ENCODE results near the gene TUBB1.
"Not testable (repeated sequence)": the region's sequence is repeated elsewhere in the genome, so short reads cannot be mapped to it uniquely, and the experiment has no call there.

DNA sequence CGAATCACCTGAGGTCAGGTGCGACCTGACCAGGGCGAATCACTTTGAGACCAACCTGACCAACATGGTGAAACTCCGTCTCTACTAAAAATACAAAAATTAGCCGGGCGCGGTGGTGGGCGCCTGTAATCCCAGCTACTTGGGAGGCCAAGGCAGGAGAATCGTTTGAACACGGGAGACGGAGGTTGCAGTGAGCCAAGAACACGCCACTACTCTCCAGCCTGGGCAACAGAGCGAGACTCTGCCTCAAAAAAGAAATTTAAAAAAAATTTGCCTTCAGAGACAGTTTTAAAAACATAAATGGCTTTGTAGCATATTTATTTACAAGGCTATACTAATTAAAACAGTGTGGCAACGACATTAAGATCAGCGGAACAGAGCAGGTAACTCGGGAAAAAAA, 22.3 kb downstream of the TUBB1 start:
- TF ChIP-seq CTCF (IDR thresholded peaks at IDR 0.05; ENCODE audit: low read depth, low read length); POLR2A (IDR thresholded peaks at IDR 0.05; ENCODE audit: extremely low read depth, insufficient read length): not testable (repeated sequence)

All from NB4 (cell line).